Ovary (tissue), 9 donors: ENCODE measurements around the gene ERC1. TPM values are rescaled to one million over a fixed set of nuclear protein-coding genes. Genes with fewer than 3 reads are reported as not detected.

ENCODE experiments used
- DNase-seq, 5 donors: peaks; one replicate each; pipeline ENCODE4 v3.0.0-alpha.2; 2019 to 2020
- H3K27ac ChIP-seq, 2 donors: fragments of 200-600 bp; one replicate each; pipeline versions ENCODE4 v1.5.1 to v1.8.0; 2019 to 2022
- H3K27me3 ChIP-seq: fragments of 200-600 bp; one replicate; pipeline ENCODE4 v1.8.0; 2022
- H3K36me3 ChIP-seq: fragments of 200-600 bp; sonication (generic); one replicate; pipeline ENCODE4 v1.5.1; 2019
- H3K4me1 ChIP-seq: one replicate; pipeline ENCODE4 v1.8.1; 2013; ENCODE audit warnings: mild to moderate bottlenecking, moderate library complexity; ENCODE audit not compliant: insufficient read depth
- H3K4me3 ChIP-seq: fragments of 200-600 bp; sonication (generic); one replicate; pipeline ENCODE4 v1.5.1; 2017
- H3K9me3 ChIP-seq, 2 donors: fragments of 200-600 bp in 1 of 2; sonication (generic) in 1 of 2; one replicate each; pipeline versions ENCODE4 v1.5.1 to v1.8.1; 2013 to 2019; ENCODE audit warnings: mild to moderate bottlenecking in 1 of 2, moderate library complexity in 1 of 2
- EP300 ChIP-seq: sonication (generic); formaldehyde crosslinking; IDR thresholded peaks from one replicate; pipeline ENCODE4 v1.6.1; 2017; ENCODE audit warnings: antibody characterized with exemption
- POLR2A ChIP-seq: fragments of 450-650 bp; IDR thresholded peaks from one replicate; pipeline ENCODE4 v1.6.1; 2017; ENCODE audit warnings: antibody characterized with exemption, mild to moderate bottlenecking, moderate library complexity
- WGBS, 3 donors: extraction: QIAGEN DNeasy Blood & Tissue Kit in 1 of 3; methylation state at CpG; one replicate each; pipeline versions ENCODE4 v1.1.5 to v1.1.7; 2013 to 2017; 5-methylcytosine and 5-hydroxymethylcytosine counted together
- intact Hi-C, 4 donors: fragments of 100-400 bp; cut with DNase I; formaldehyde crosslinking; loops; one replicate each; pipeline versions ENCODE4 v1.11.0 to v1.15.1; 2022 to 2023
- polyA plus RNA-seq, 2 donors: library from polyadenylated mRNA; stranded (reverse); fragments of 200-250 nt in 1 of 2; fragments of 350-450 nt in 1 of 2; fragmentation: Illumina TruSeq in 1 of 2; extraction: RNeasy Lipid Tissue Mini Kit (QIAGEN cat#74804) in 1 of 2; gene quantifications; one replicate each; pipeline ENCODE4 v1.2.3, GENCODE V29; 2013 to 2014
- total RNA-seq, 7 donors: library from RNA; depleted of rRNA in 2 of 7; stranded (reverse); fragments of >200 nt in 2 of 7; fragmentation: NEBNext Ultra II Directional in 3 of 7; extraction: Animal tissue kit (Norgen Biotek cat#: 25700) in 3 of 7; gene quantifications; one replicate each; pipeline versions ENCODE4 v1.1.0 to v1.2.4, GENCODE V29; 2016 to 2023
- TF ChIP-seq, protein P1 (sequence below), 3 donors: fragments of 450-650 bp in 2 of 3; fragments of 200-600 bp in 1 of 3; IDR thresholded peaks; one replicate each; pipeline versions ENCODE4 v1.5.1 to v1.8.0; 2016 to 2022; ENCODE audit warnings: antibody characterized with exemption in 3 of 3, mild to moderate bottlenecking in 1 of 3
- donor health status: DM: no; HTN: no; CAD: no; lungs with moderate emphysema.
- donor health status: DM: no; HTN: no; CAD: no.
- donor health status: Bipolar disorder and iron deficiency.
- donor health status: DM: yes; HTN: yes; CAD: no.
- donor health status: DM: no; HTN: no; CAD: no.
- donor health status: DM: yes; HTN: yes; CAD: no.

Gene ERC1
- total and polyA plus RNA-seq, 9 donors: 10.4 to 65.2 (median 51.6) TPM

GRCh38 chr12:1212526-1212925, 221.5 kb downstream of the ERC1 start:
- TF ChIP-seq POLR2A: no peak
- TF ChIP-seq, protein P1, sequence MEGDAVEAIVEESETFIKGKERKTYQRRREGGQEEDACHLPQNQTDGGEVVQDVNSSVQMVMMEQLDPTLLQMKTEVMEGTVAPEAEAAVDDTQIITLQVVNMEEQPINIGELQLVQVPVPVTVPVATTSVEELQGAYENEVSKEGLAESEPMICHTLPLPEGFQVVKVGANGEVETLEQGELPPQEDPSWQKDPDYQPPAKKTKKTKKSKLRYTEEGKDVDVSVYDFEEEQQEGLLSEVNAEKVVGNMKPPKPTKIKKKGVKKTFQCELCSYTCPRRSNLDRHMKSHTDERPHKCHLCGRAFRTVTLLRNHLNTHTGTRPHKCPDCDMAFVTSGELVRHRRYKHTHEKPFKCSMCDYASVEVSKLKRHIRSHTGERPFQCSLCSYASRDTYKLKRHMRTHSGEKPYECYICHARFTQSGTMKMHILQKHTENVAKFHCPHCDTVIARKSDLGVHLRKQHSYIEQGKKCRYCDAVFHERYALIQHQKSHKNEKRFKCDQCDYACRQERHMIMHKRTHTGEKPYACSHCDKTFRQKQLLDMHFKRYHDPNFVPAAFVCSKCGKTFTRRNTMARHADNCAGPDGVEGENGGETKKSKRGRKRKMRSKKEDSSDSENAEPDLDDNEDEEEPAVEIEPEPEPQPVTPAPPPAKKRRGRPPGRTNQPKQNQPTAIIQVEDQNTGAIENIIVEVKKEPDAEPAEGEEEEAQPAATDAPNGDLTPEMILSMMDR (IDR thresholded peaks at IDR 0.05): no peak
- no peak for TF ChIP-seq EP300
- no peaks in the 10 kb centered on the region for H3K27me3 ChIP-seq
- H3K36me3 ChIP-seq: no peaks in the 10 kb centered on the region
- WGBS, 3 donors: 88 to 97% (median 96%) methylated on average over 8 of the region's 8 CpGs
- no peaks in the 10 kb centered on the region for H3K9me3 ChIP-seq
- H3K4me1 ChIP-seq: no peaks in the 10 kb centered on the region
- no peak for DNase-seq
- no peak overlapping the region for H3K27ac ChIP-seq
- intact Hi-C loops: no loop called here
- no peak overlapping the region for H3K4me3 ChIP-seq

DNA sequence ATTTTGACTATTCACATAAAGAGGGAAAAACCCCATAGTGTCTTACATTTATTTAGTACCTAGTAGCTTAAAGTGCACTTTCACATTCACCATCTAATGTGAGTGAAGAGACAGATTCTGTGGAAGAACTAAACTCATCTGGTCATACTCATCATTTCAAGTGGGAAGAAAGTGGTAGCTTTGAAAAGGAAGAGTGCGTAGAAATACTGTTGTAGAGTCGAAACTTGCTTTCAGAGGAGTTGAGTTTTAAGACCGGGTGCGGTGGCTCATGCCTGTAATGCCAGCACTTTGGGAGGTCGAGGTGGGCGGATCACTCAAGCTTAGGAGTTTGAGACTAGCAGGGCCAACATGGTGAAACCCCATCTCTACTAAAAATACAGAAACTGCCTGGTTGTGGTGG, 222.2 kb downstream of the ERC1 start:
- TF ChIP-seq EP300: no peak
- no peak for TF ChIP-seq POLR2A
- TF ChIP-seq, protein P1 (IDR thresholded peaks at IDR 0.05): no peak
- no peak for DNase-seq
- peaks cover 2% of the 10 kb centered on the region for H3K4me1 ChIP-seq
- H3K27ac ChIP-seq: no peak overlapping the region
- no peaks in the 10 kb centered on the region for H3K36me3 ChIP-seq
- no peaks in the 10 kb centered on the region for H3K9me3 ChIP-seq
- H3K27me3 ChIP-seq: no peaks in the 10 kb centered on the region
- no peak overlapping the region for H3K4me3 ChIP-seq
- WGBS, 3 donors: 97% methylated on average over 6 of the region's 6 CpGs
- intact Hi-C loops: no loop called here

DNA sequence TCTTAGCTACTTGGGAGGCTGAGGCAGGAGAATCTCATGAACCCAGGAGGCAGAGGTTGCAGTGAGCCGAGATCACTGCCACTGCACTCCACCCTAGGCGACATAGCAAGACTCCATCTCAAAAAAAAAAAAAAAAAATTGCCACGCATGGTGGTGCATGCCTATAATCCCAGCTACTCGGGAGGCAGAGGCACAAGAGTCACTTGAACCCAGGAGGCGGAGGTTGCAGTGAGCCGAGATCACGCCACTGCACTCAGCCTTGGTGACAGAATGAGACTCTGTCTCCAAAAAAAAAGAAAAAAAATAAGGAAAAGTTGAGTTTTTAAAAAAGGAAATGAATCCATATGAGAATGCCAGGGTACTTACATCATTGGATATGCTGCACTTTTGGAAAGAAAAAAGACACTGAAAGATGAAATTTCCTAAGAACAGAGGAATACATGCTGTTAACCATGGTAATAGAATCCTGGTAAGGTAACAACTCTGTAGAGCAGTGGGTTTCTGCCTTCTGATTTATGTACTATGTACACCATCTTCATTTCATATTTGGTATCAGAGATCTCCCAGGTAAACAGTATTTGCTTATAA, 222.7 kb downstream of the ERC1 start:
- intact Hi-C loops: no loop called here
- Histone ChIP-seq H3K9me3 (no peaks in the 10 kb centered on the region), H3K36me3 (no peaks in the 10 kb centered on the region), H3K4me3 (no peak overlapping the region), H3K27me3 (no peaks in the 10 kb centered on the region), H3K27ac (no peak overlapping the region), H3K4me1 (peaks cover 2% of the 10 kb centered on the region)
- no peak for DNase-seq
- 97 to 98% (median 97%) methylated on average over 7 of the region's 7 CpGs for WGBS, 3 donors
- TF ChIP-seq, protein P1 (IDR thresholded peaks at IDR 0.05): no peak

DNA sequence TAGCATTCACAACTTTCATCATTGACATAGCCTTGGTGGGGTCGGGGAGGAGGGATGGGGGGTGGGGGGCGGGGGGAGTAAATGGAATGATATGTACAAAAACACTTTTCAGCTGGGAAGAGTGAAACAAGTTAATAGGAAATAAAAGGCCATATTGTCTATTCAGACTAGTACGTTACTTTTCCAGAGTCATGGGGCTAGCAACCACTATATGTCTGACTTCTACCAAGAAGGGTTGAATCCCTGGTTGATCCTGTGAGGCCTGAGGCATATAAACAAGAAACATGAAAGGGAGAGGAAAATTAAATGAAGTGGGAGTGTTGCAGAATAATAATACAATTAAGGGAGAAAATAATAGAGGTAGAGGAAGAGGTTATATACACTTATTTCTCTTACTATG, 225.5 kb downstream of the ERC1 start:
- Histone ChIP-seq H3K9me3 (no peaks in the 10 kb centered on the region), H3K27ac (no peak overlapping the region), H3K36me3 (no peaks in the 10 kb centered on the region), H3K4me3 (no peak overlapping the region), H3K4me1 (peaks cover 2% of the 10 kb centered on the region), H3K27me3 (no peaks in the 10 kb centered on the region)
- no peak for DNase-seq
- WGBS, 3 donors: 82 to 90% (median 88%) methylated on average over 3 of the region's 3 CpGs
- intact Hi-C loops: no loop called here
- TF ChIP-seq POLR2A (no peak), EP300 (no peak)
- TF ChIP-seq, protein P1 (IDR thresholded peaks at IDR 0.05): no peak
